Brain microvascular endothelial cell (primary cell): ENCODE measurements around the gene PPP5C.

Experiments used
- DNase-seq: peaks from one replicate; pipeline ENCODE4 v3.0.0-alpha.2; 2020
- H3K27ac ChIP-seq: fragments of 250-450 bp; sonication (Bioruptor Pico); 2 replicates; pipeline ENCODE4 v1.5.1; 2020; ENCODE audit warnings: mild to moderate bottlenecking, moderate library complexity
- H3K27me3 ChIP-seq: fragments of 250-450 bp; sonication (Bioruptor Pico); replicated peaks from 2 replicates; pipeline ENCODE4 v1.5.1; 2020; ENCODE audit warnings: mild to moderate bottlenecking
- H3K36me3 ChIP-seq: fragments of 250-450 bp; sonication (Bioruptor Pico); replicated peaks from 2 replicates; pipeline ENCODE4 v1.5.1; 2020; ENCODE audit warnings: mild to moderate bottlenecking
- H3K4me3 ChIP-seq: 2 replicates; pipeline ENCODE4 v1.5.1; 2011; ENCODE audit warnings: low read depth, mild to moderate bottlenecking, control low read depth, low read length, moderate library complexity
- in situ Hi-C: cut with HindIII; loops from 2 replicates; pipeline ENCODE4 v1.10.0; 2017; ENCODE audit warnings: low sequenced_read_pairs, low pct_ligation_motif_present
- TF ChIP-seq, protein P1 (sequence below): IDR thresholded peaks from 2 replicates; pipeline ENCODE4 v1.5.1; 2011; ENCODE audit warnings: low read depth, mild to moderate bottlenecking, moderate library complexity, low read length, control low read depth, inconsistent platforms; ENCODE audit errors: missing control alignments

PPP5C gene

GRCh38 chr19:46404753-46405468, 58.0 kb downstream of the PPP5C start:
- Histone ChIP-seq H3K27ac (no peak overlapping the region), H3K27me3 (no peaks in the 10 kb centered on the region)
- in situ Hi-C loops, result no loop called here

GRCh38 chr19:46406976-46407375, 60.1 kb downstream of the PPP5C start:
- in situ Hi-C loops, result no loop called here

More at GRCh38 chr19:46404753-46405468, 58.0 kb downstream of the PPP5C start:
- DNase-seq, result peak; percentile 37
- Histone ChIP-seq H3K4me3 (peak overlapping the region; percentile 40), H3K36me3 (no peaks in the 10 kb centered on the region)
- TF ChIP-seq, protein P1, sequence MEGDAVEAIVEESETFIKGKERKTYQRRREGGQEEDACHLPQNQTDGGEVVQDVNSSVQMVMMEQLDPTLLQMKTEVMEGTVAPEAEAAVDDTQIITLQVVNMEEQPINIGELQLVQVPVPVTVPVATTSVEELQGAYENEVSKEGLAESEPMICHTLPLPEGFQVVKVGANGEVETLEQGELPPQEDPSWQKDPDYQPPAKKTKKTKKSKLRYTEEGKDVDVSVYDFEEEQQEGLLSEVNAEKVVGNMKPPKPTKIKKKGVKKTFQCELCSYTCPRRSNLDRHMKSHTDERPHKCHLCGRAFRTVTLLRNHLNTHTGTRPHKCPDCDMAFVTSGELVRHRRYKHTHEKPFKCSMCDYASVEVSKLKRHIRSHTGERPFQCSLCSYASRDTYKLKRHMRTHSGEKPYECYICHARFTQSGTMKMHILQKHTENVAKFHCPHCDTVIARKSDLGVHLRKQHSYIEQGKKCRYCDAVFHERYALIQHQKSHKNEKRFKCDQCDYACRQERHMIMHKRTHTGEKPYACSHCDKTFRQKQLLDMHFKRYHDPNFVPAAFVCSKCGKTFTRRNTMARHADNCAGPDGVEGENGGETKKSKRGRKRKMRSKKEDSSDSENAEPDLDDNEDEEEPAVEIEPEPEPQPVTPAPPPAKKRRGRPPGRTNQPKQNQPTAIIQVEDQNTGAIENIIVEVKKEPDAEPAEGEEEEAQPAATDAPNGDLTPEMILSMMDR, result peak; percentile 59

GRCh38 chr19:46407856-46408663, 61.2 kb downstream of the PPP5C start:
- H3K27me3 ChIP-seq, result no peaks in the 10 kb centered on the region
- TF ChIP-seq, protein P1, result no peak
- in situ Hi-C loops, result no loop called here
- DNase-seq, result no peak
- H3K27ac ChIP-seq, result no peak overlapping the region
- H3K36me3 ChIP-seq, result no peaks in the 10 kb centered on the region
- H3K4me3 ChIP-seq, result no peak overlapping the region

More at GRCh38 chr19:46406976-46407375, 60.1 kb downstream of the PPP5C start:
- DNase-seq, result no peak
- Histone ChIP-seq H3K27me3 (no peaks in the 10 kb centered on the region), H3K27ac (no peak overlapping the region), H3K4me3 (no peak overlapping the region), H3K36me3 (no peaks in the 10 kb centered on the region)
- TF ChIP-seq, protein P1, result no peak

GRCh38 chr19:46408664-46409039, 61.8 kb downstream of the PPP5C start:
- DNase-seq, result no peak
- Histone ChIP-seq H3K36me3 (no peaks in the 10 kb centered on the region), H3K4me3 (no peak overlapping the region), H3K27ac (no peak overlapping the region), H3K27me3 (no peaks in the 10 kb centered on the region)
- TF ChIP-seq, protein P1, result no peak
- in situ Hi-C loops, result no loop called here

GRCh38 chr19:46409191-46409590, 62.3 kb downstream of the PPP5C start:
- Histone ChIP-seq H3K36me3 (no peaks in the 10 kb centered on the region), H3K27ac (no peak overlapping the region), H3K27me3 (no peaks in the 10 kb centered on the region), H3K4me3 (no peak overlapping the region)
- DNase-seq, result no peak
- TF ChIP-seq, protein P1, result no peak
- in situ Hi-C loops, result no loop called here
